Uterus (tissue), 2 donors: ENCODE results near the gene NPEPL1.

Source experiments
- POLR2A ChIP-seq, 2 donors: fragments of 450-650 bp; IDR thresholded peaks; one replicate each; pipeline ENCODE4 v1.6.1; 2016; ENCODE audit warnings: antibody characterized with exemption in 2 of 2, mild to moderate bottlenecking in 1 of 2, moderate library complexity in 1 of 2
- TF ChIP-seq, protein P1 (sequence below), 4 experiments: fragments of 200-600 bp in 2 of 4; fragments of 450-650 bp in 2 of 4; sonication (generic) in 2 of 4; IDR thresholded peaks; one replicate each; pipeline ENCODE4 v1.5.1; 2016 to 2019; ENCODE audit warnings: antibody characterized with exemption in 4 of 4, mild to moderate bottlenecking in 2 of 4, moderate library complexity in 1 of 4

DNA sequence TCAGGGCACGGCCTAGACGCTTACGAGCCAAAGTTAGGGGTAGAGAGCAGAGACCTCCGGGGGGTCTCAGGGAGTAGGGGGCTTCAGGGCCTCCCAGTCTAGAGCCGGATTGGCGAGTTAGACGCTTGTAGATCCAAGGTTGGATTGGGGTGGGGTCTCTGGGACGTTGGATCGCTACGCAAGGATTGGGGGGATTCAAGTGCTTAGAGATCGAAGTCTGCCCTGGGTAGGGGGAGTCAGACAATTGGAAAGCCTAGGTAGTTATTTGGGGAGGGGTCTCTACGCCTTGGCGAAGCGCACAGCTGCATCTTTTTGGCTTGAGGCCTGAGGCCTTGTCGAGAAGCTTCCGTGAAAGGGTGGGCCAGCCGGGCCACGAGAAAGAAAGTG is 41.0 kb upstream of the NPEPL1 start:
- TF ChIP-seq, protein P1, sequence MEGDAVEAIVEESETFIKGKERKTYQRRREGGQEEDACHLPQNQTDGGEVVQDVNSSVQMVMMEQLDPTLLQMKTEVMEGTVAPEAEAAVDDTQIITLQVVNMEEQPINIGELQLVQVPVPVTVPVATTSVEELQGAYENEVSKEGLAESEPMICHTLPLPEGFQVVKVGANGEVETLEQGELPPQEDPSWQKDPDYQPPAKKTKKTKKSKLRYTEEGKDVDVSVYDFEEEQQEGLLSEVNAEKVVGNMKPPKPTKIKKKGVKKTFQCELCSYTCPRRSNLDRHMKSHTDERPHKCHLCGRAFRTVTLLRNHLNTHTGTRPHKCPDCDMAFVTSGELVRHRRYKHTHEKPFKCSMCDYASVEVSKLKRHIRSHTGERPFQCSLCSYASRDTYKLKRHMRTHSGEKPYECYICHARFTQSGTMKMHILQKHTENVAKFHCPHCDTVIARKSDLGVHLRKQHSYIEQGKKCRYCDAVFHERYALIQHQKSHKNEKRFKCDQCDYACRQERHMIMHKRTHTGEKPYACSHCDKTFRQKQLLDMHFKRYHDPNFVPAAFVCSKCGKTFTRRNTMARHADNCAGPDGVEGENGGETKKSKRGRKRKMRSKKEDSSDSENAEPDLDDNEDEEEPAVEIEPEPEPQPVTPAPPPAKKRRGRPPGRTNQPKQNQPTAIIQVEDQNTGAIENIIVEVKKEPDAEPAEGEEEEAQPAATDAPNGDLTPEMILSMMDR (IDR thresholded peaks at IDR 0.05) = no peak
- no peak for TF ChIP-seq POLR2A (IDR thresholded peaks at IDR 0.05)
